OCI-LY1 (cell line): ENCODE data around the gene KAT2A.

Experiments used
- H2AFZ ChIP-seq: fragments of 200-600 bp; sonication (generic), shearing (Covaris generic); 2 replicates; pipeline ENCODE4 v1.6.0; 2014; ENCODE audit warnings: antibody characterized with exemption, mild to moderate bottlenecking, low read length
- H3F3A ChIP-seq: fragments of 200-600 bp; sonication (generic), shearing (Covaris generic); 2 replicates; pipeline ENCODE4 v1.6.0; 2014; ENCODE audit warnings: mild to moderate bottlenecking, antibody characterized with exemption, low read length, moderate library complexity; ENCODE audit not compliant: insufficient read depth
- H3K27ac ChIP-seq: fragments of 200-600 bp; sonication (generic); 2 replicates; pipeline ENCODE4 v1.5.1; 2014; ENCODE audit warnings: low read length, mixed run types, mild to moderate bottlenecking, low read depth; ENCODE audit not compliant: poor library complexity, severe bottlenecking
- H3K27me3 ChIP-seq: fragments of 200-600 bp; sonication (generic); 2 replicates; pipeline ENCODE4 v1.6.0; 2014; ENCODE audit warnings: antibody characterized with exemption, mild to moderate bottlenecking, low read length, moderate library complexity; ENCODE audit not compliant: insufficient read depth
- H3K36me3 ChIP-seq: fragments of 200-600 bp; sonication (generic); 2 replicates; pipeline ENCODE4 v1.6.1; 2014; ENCODE audit warnings: mild to moderate bottlenecking, antibody characterized with exemption, low read length, moderate library complexity, mixed read lengths; ENCODE audit not compliant: insufficient read depth
- H3K4me1 ChIP-seq: fragments of 200-600 bp; sonication (generic); 2 replicates; pipeline ENCODE4 v1.5.1; 2014; ENCODE audit warnings: mild to moderate bottlenecking, low read length, moderate library complexity; ENCODE audit not compliant: insufficient read depth, severe bottlenecking
- H3K4me2 ChIP-seq: fragments of 200-600 bp; sonication (generic), shearing (Covaris generic); 2 replicates; pipeline ENCODE4 v1.6.1; 2014; ENCODE audit warnings: low read length
- H3K4me3 ChIP-seq: fragments of 200-600 bp; sonication (generic); 2 replicates; pipeline ENCODE4 v1.5.1; 2014; ENCODE audit warnings: low read length, low read depth, mild to moderate bottlenecking, mixed read lengths; ENCODE audit not compliant: poor library complexity, severe bottlenecking
- H3K79me2 ChIP-seq: fragments of 200-600 bp; shearing (Covaris generic); 2 replicates; pipeline ENCODE4 v1.6.1; 2016; ENCODE audit warnings: mixed run types, low read length, mixed read lengths; ENCODE audit not compliant: insufficient read depth
- H3K9ac ChIP-seq: fragments of 200-600 bp; sonication (generic), shearing (Covaris generic); 2 replicates; pipeline ENCODE4 v1.6.1; 2014; ENCODE audit warnings: mild to moderate bottlenecking, low read length, mixed read lengths
- H3K9me2 ChIP-seq: fragments of 200-600 bp; sonication (generic), shearing (Covaris generic); 2 replicates; pipeline ENCODE4 v1.6.1; 2014; ENCODE audit warnings: low read depth, mild to moderate bottlenecking, low read length, mixed read lengths
- H3K9me3 ChIP-seq: fragments of 200-600 bp; shearing (Covaris generic); 2 replicates; pipeline ENCODE4 v1.6.1; 2014; ENCODE audit warnings: low read length, mixed read lengths
- H4K20me1 ChIP-seq: fragments of 200-600 bp; sonication (generic), shearing (Covaris generic); 2 replicates; pipeline ENCODE4 v1.6.0; 2016; ENCODE audit warnings: mild to moderate bottlenecking, low read length; ENCODE audit not compliant: insufficient read depth
- EZH2 ChIP-seq: fragments of 200-600 bp; sonication (generic), shearing (Covaris generic); IDR thresholded peaks from 2 replicates; pipeline ENCODE4 v1.8.0; 2017; ENCODE audit warnings: borderline replicate concordance, mixed run types, mild to moderate bottlenecking, antibody characterized with exemption, low read length, moderate library complexity, mixed read lengths
- TF ChIP-seq, protein P1 (sequence below): fragments of 200-600 bp; sonication (generic), shearing (Covaris generic); IDR thresholded peaks from 2 replicates; pipeline ENCODE4 v1.5.1; 2017; ENCODE audit warnings: mild to moderate bottlenecking, antibody characterized with exemption, low read length, moderate library complexity, mixed read lengths

The KAT2A gene

GRCh38 chr17:42163113-42163512, 41.9 kb upstream of the KAT2A start:
- no peak for TF ChIP-seq EZH2
- TF ChIP-seq, protein P1, sequence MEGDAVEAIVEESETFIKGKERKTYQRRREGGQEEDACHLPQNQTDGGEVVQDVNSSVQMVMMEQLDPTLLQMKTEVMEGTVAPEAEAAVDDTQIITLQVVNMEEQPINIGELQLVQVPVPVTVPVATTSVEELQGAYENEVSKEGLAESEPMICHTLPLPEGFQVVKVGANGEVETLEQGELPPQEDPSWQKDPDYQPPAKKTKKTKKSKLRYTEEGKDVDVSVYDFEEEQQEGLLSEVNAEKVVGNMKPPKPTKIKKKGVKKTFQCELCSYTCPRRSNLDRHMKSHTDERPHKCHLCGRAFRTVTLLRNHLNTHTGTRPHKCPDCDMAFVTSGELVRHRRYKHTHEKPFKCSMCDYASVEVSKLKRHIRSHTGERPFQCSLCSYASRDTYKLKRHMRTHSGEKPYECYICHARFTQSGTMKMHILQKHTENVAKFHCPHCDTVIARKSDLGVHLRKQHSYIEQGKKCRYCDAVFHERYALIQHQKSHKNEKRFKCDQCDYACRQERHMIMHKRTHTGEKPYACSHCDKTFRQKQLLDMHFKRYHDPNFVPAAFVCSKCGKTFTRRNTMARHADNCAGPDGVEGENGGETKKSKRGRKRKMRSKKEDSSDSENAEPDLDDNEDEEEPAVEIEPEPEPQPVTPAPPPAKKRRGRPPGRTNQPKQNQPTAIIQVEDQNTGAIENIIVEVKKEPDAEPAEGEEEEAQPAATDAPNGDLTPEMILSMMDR = peak; percentile 85
- Histone ChIP-seq H3K79me2 (no peaks in the 10 kb centered on the region), H3K4me2 (no peak overlapping the region), H3K27ac (no peak overlapping the region), H3F3A (no peaks in the 10 kb centered on the region), H3K9me2 (no peaks in the 10 kb centered on the region), H2AFZ (no peak overlapping the region), H3K9ac (no peak overlapping the region), H3K9me3 (no peaks in the 10 kb centered on the region), H4K20me1 (no peaks in the 10 kb centered on the region), H3K36me3 (no peaks in the 10 kb centered on the region), H3K27me3 (no peaks in the 10 kb centered on the region), H3K4me3 (no peak overlapping the region), H3K4me1 (no peaks in the 10 kb centered on the region)

GRCh38 chr17:42160531-42160910, 39.4 kb upstream of the KAT2A start:
- no peaks in the 10 kb centered on the region for H4K20me1 ChIP-seq
- no peak overlapping the region for H3K4me2 ChIP-seq
- TF ChIP-seq, protein P1 = no peak
- no peak for TF ChIP-seq EZH2
- H3K36me3 ChIP-seq = no peaks in the 10 kb centered on the region
- no peaks in the 10 kb centered on the region for H3K79me2 ChIP-seq
- H3K4me3 ChIP-seq = no peak overlapping the region
- no peak overlapping the region for H3K27ac ChIP-seq
- H3K27me3 ChIP-seq = no peaks in the 10 kb centered on the region
- no peaks in the 10 kb centered on the region for H3K4me1 ChIP-seq
- H3K9me3 ChIP-seq = no peaks in the 10 kb centered on the region
- no peaks in the 10 kb centered on the region for H3F3A ChIP-seq
- H3K9ac ChIP-seq = no peak overlapping the region
- H2AFZ ChIP-seq = no peak overlapping the region
- no peaks in the 10 kb centered on the region for H3K9me2 ChIP-seq

GRCh38 chr17:42159796-42160530, 38.8 kb upstream of the KAT2A start:
- Histone ChIP-seq H3K4me3 (no peak overlapping the region), H3K27me3 (no peaks in the 10 kb centered on the region), H3K27ac (no peak overlapping the region), H3K79me2 (no peaks in the 10 kb centered on the region), H3K9me3 (no peaks in the 10 kb centered on the region), H3K9ac (no peak overlapping the region), H4K20me1 (no peaks in the 10 kb centered on the region), H3K4me2 (no peak overlapping the region), H3F3A (no peaks in the 10 kb centered on the region), H3K36me3 (no peaks in the 10 kb centered on the region), H3K9me2 (no peaks in the 10 kb centered on the region), H2AFZ (no peak overlapping the region), H3K4me1 (no peaks in the 10 kb centered on the region)
- no peak for TF ChIP-seq EZH2
- TF ChIP-seq, protein P1 = no peak
